A673 (cell line): ENCODE results near the gene KCNMA1.

ENCODE experiments used
- CTCF ChIP-seq: fragments of 300-800, 200-600 bp; sonication (generic); conservative IDR thresholded peaks from 2 replicates; pipeline ENCODE4 v1.5.1; 2017; ENCODE audit warnings: low read depth, mild to moderate bottlenecking, antibody characterized with exemption, low read length, moderate library complexity, mixed read lengths
- EZH2 ChIP-seq: fragments of 200-600 bp; sonication (generic); IDR thresholded peaks from 2 replicates; pipeline ENCODE4 v1.6.1; 2017; ENCODE audit warnings: borderline replicate concordance, low read depth, mild to moderate bottlenecking, mixed read lengths, antibody characterized with exemption, low read length; ENCODE audit not compliant: poor library complexity, severe bottlenecking

DNA sequence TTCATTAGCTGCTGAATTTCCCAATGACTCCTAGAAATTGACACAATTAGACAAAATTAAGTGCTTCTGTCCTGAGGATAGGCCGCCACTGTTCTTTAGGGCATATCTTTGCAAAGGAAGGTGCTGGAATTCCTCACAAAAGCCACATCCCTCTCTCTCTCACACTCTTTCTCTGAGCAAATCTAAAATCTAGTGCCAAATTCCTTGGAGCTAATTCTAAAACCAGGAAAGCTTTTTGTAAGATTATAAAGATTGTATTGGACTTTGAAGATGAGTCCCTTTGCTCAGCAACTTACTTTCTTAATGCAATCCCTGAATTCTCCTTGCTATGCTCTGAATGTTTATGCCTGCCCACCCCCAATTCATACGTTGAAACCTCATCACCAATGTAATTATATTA lies 288.9 kb downstream of the KCNMA1 start:
- TF ChIP-seq CTCF, result no peak
- TF ChIP-seq EZH2, result no peak
